K562 (cell line): Measurements from ENCODE around the gene NEURL2.
"Not testable (repeated sequence)": the region's sequence is repeated elsewhere in the genome, so short reads cannot be mapped to it uniquely, and the experiment has no call there.

ENCODE experiments used
- DEAF1 ChIP-seq: fragments of 450-650 bp; formaldehyde crosslinking; IDR thresholded peaks from 2 replicates; pipeline ENCODE4 v1.4.0; 2020; ENCODE audit warnings: mild to moderate bottlenecking, moderate library complexity
- E2F1 ChIP-seq: sonication (generic); formaldehyde crosslinking; IDR thresholded peaks from 2 replicates; pipeline ENCODE4 v1.8.1; 2023; ENCODE audit warnings: mild to moderate bottlenecking, missing genetic modification reagents, moderate library complexity
- ELF1 ChIP-seq: fragments of 200-800 bp; sonication (Bioruptor generic); IDR thresholded peaks from 2 replicates; pipeline ENCODE4 v1.6.1; 2016; ENCODE audit warnings: missing genetic modification characterization, missing compliant biosample characterization
- HNRNPLL ChIP-seq: fragments of 200-400 bp; formaldehyde crosslinking; IDR thresholded peaks from 2 replicates; pipeline ENCODE4 v1.6.1; 2017; ENCODE audit warnings: low read length, low read depth, mild to moderate bottlenecking; ENCODE audit not compliant: poor library complexity, severe bottlenecking
- JUN ChIP-seq, 2 experiments: sonication (generic) in 1 of 2; formaldehyde crosslinking in 1 of 2; IDR thresholded peaks; 2 replicates each; pipeline versions ENCODE4 v1.6.1 to v1.8.0; 2012 to 2022; ENCODE audit warnings: borderline replicate concordance in 2 of 2, mild to moderate bottlenecking in 2 of 2, improper control_type of control experiment in 1 of 2, low read depth in 1 of 2, low read length in 1 of 2, missing genetic modification reagents in 1 of 2
- MYNN ChIP-seq, 2 experiments: sonication (generic); formaldehyde crosslinking in 1 of 2; IDR thresholded peaks; 2 replicates each; pipeline versions ENCODE4 v1.5.0 to v1.6.1; 2016 to 2020; ENCODE audit warnings: antibody characterized with exemption in 1 of 2, missing genetic modification reagents in 1 of 2
- POLR2AphosphoS5 ChIP-seq: IDR thresholded peaks from 2 replicates; pipeline ENCODE4 v1.6.1; 2011; ENCODE audit warnings: mild to moderate bottlenecking, low read depth, low read length, moderate library complexity; ENCODE audit not compliant: control insufficient read depth, insufficient read depth
- SMC3 ChIP-seq: conservative IDR thresholded peaks from 2 replicates; pipeline ENCODE4 v1.6.1; 2011; ENCODE audit warnings: low read depth, low read length, improper control_type of control experiment; ENCODE audit not compliant: insufficient read depth
- SOX6 ChIP-seq: fragments of 450-650 bp; IDR thresholded peaks from 2 replicates; pipeline ENCODE4 v1.6.1; 2014; ENCODE audit warnings: mild to moderate bottlenecking
- SREBF1 ChIP-seq: fragments of 150-350 bp; IDR thresholded peaks from 2 replicates; pipeline ENCODE4 v1.6.1; 2014; ENCODE audit warnings: antibody characterized with exemption, low read depth, low read length, borderline replicate concordance
- ZBTB40 ChIP-seq, 2 experiments: fragments of 450-650 bp in 1 of 2; sonication (generic) in 1 of 2; formaldehyde crosslinking in 1 of 2; IDR thresholded peaks; 2 replicates each; pipeline versions ENCODE4 v1.7.1 to v1.9.0; 2016 to 2022; ENCODE audit warnings: inconsistent platforms in 1 of 2, mild to moderate bottlenecking in 1 of 2, missing genetic modification reagents in 1 of 2
- ZNF699 ChIP-seq: fragments of 250-450 bp; sonication (Bioruptor Pico); IDR thresholded peaks from 2 replicates; pipeline ENCODE4 v1.8.0; 2021; ENCODE audit warnings: mild to moderate bottlenecking, moderate library complexity; ENCODE audit not compliant: insufficient replicate concordance

- TF ChIP-seq ZBTB40 (IDR thresholded peaks at IDR 0.05); ZBTB40 (CRISPR knock-in tag; IDR thresholded peaks at IDR 0.05); SMC3; SREBF1; ELF1; DEAF1 (CRISPR knock-in tag); E2F1 (CRISPR knock-in tag); MYNN (IDR thresholded peaks at IDR 0.05); MYNN (CRISPR knock-in tag; IDR thresholded peaks at IDR 0.05); HNRNPLL; POLR2AphosphoS5; JUN (IDR thresholded peaks at IDR 0.05; ENCODE audit: borderline replicate concordance, low read depth, low read length); JUN (CRISPR knock-in tag; IDR thresholded peaks at IDR 0.05; ENCODE audit: borderline replicate concordance); ZNF699; SOX6: not testable (repeated sequence)
Measured at GRCh38 chr20:45931680-45932079, 40.7 kb upstream of the NEURL2 start.
